K562 (cell line): ENCODE data around the gene MAML1. TPM values are rescaled to one million over a fixed set of nuclear protein-coding genes. Genes with fewer than 3 reads are reported as not detected.

Experiments used
- CSDE1 ChIP-seq, 2 experiments: fragments of 450-650 bp; IDR thresholded peaks; 2 replicates each; pipeline ENCODE4 v1.6.1; 2016; ENCODE audit warnings: mild to moderate bottlenecking in 1 of 2
- DDX20 ChIP-seq: fragments of 450-650 bp; IDR thresholded peaks from 2 replicates; pipeline ENCODE4 v1.6.1; 2016; ENCODE audit warnings: missing genetic modification characterization, low read depth, mild to moderate bottlenecking, missing compliant biosample characterization, moderate library complexity
- E2F3 ChIP-seq: fragments of 250-450 bp; sonication (Bioruptor Pico); IDR thresholded peaks from 2 replicates; pipeline ENCODE4 v1.4.0; 2020; ENCODE audit warnings: mild to moderate bottlenecking
- HEY1 ChIP-seq: fragments of 250-450 bp; sonication (Bioruptor Pico); IDR thresholded peaks from 2 replicates; pipeline ENCODE4 v1.5.0; 2020; ENCODE audit warnings: mild to moderate bottlenecking, moderate library complexity, borderline replicate concordance
- JUNB ChIP-seq: fragments of 450-650 bp; formaldehyde crosslinking; conservative IDR thresholded peaks from 2 replicates; pipeline ENCODE4 v1.4.0; 2020; ENCODE audit warnings: mild to moderate bottlenecking
- PHB2 ChIP-seq: fragments of 450-650 bp; IDR thresholded peaks from 2 replicates; pipeline ENCODE4 v1.6.1; 2017; ENCODE audit warnings: low read depth
- RBM34 ChIP-seq: fragments of 200-400 bp; formaldehyde crosslinking; IDR thresholded peaks from 2 replicates; pipeline ENCODE4 v1.6.1; 2018; ENCODE audit warnings: low read length, borderline replicate concordance; ENCODE audit not compliant: insufficient read depth
- RCOR1 ChIP-seq, 2 experiments: IDR thresholded peaks; 2 replicates each; pipeline ENCODE4 v1.6.1; 2012; ENCODE audit warnings: low read depth in 2 of 2, low read length in 2 of 2, borderline replicate concordance in 1 of 2, improper control_type of control experiment in 1 of 2
- RERE ChIP-seq: sonication (generic); formaldehyde crosslinking; IDR thresholded peaks from 2 replicates; pipeline ENCODE4 v1.8.0; 2023; ENCODE audit warnings: missing genetic modification reagents, mild to moderate bottlenecking, borderline replicate concordance
- SMAD3 ChIP-seq: fragments of 450-650 bp; formaldehyde crosslinking; conservative IDR thresholded peaks from 2 replicates; pipeline ENCODE4 v1.4.0; 2020; ENCODE audit warnings: mild to moderate bottlenecking
- ZBTB12 ChIP-seq: fragments of 250-450 bp; sonication (Bioruptor Pico); IDR thresholded peaks from 2 replicates; pipeline ENCODE4 v1.4.0; 2020
- ZKSCAN3 ChIP-seq: fragments of 250-450 bp; sonication (Bioruptor Pico); IDR thresholded peaks from 2 replicates; pipeline ENCODE4 v1.4.0; 2020
- ZNF140 ChIP-seq: fragments of 250-450 bp; sonication (Bioruptor Pico); IDR thresholded peaks from 2 replicates; pipeline ENCODE4 v1.8.0; 2021; ENCODE audit warnings: moderate library complexity, mild to moderate bottlenecking, inconsistent platforms
- polyA plus RNA-seq, 8 experiments: library from polyadenylated mRNA; depleted of rRNA in 4 of 8; stranded (reverse) in 5 of 8; unstranded in 3 of 8; fragments of >200 nt; fragmentation: Nextera tagmentation in 2 of 8; fragmentation: Illumina TruSeq in 1 of 8; extraction: Ambion mirVana in 2 of 8; extraction: Trizol in 1 of 8; gene quantifications; 2 replicates each; pipeline versions ENCODE4 v1.2.1 to v1.2.3, GENCODE V29; 2011 to 2014; ENCODE audit warnings: inconsistent platforms in 1 of 8, missing spikeins in 1 of 8
- total RNA-seq, 7 experiments: library from RNA; depleted of rRNA in 6 of 7; stranded (reverse); fragments of >200 nt in 6 of 7; fragmentation: Illumina TruSeq in 2 of 7; extraction: Trizol in 2 of 7; gene quantifications; 2 replicates each; pipeline versions ENCODE4 v1.2.1 to v1.2.3, GENCODE V29; 2011 to 2021; ENCODE audit warnings: low replicate concordance in 1 of 7

MAML1 gene
- total and polyA plus RNA-seq, 9 of the 15 experiments (the other 6 are each of a cell fraction or from before 2014, with no cell fraction given): 0.32 to 18.4 (median 7.0) TPM

GRCh38 chr5:179817890-179818745, 85.5 kb downstream of the MAML1 start (continued):
- TF ChIP-seq RERE (no peak), E2F3 (0 out of 2 replicates have a peak, but pooled peaks have one; percentile 3), ZNF140 (no peak), RBM34 (no peak), ZBTB12 (no peak), PHB2 (no peak), RCOR1 (IDR thresholded peaks at IDR 0.05; ENCODE audit: borderline replicate concordance in 1 of 2, low read depth in 2 of 2, low read length in 2 of 2) (no peak), SMAD3 (CRISPR knock-in tag) (no peak), DDX20 (tag) (no peak), ZKSCAN3 (CRISPR knock-in tag) (no peak), JUNB (CRISPR knock-in tag) (no peak), HEY1 (CRISPR knock-in tag) (no peak), CSDE1 (IDR thresholded peaks at IDR 0.05) (no peak)
